Astrocyte (in vitro differentiated cells and primary cell): Measurements from ENCODE around the gene FRMD4A.

Experiments used
- CTCF ChIP-seq: IDR thresholded peaks from 2 replicates; pipeline ENCODE4 v1.5.1; 2011; ENCODE audit warnings: low read depth, mild to moderate bottlenecking, inconsistent platforms, low read length, moderate library complexity; ENCODE audit not compliant: insufficient read depth
- EZH2 ChIP-seq: IDR thresholded peaks from 2 replicates; pipeline ENCODE4 v1.6.1; 2012; ENCODE audit warnings: mild to moderate bottlenecking, low read length, inconsistent platforms; ENCODE audit not compliant: insufficient read depth

GRCh38 chr10:13942035-13942434 lies 388.7 kb downstream of the FRMD4A start:
- TF ChIP-seq CTCF (no peak), EZH2 (no peak)
